Hepatocyte (in vitro differentiated cells): ENCODE data around the gene NCOA3.

ENCODE experiments used
- EZH2 ChIP-seq: fragments of 200-600 bp; sonication (generic); IDR thresholded peaks from 2 replicates; pipeline ENCODE4 v1.6.1; 2016; ENCODE audit warnings: antibody characterized with exemption, mild to moderate bottlenecking, borderline replicate concordance
- EZH2phosphoT487 ChIP-seq: fragments of 200-600 bp; sonication (generic); IDR thresholded peaks from one replicate; pipeline ENCODE4 v1.6.1; 2018; ENCODE audit warnings: antibody characterized with exemption, mild to moderate bottlenecking, low read depth, moderate library complexity; ENCODE audit not compliant: unreplicated experiment, severe bottlenecking
- TF ChIP-seq, protein P1 (sequence below): fragments of 200-600 bp; sonication (generic); IDR thresholded peaks from 2 replicates; pipeline ENCODE4 v1.5.1; 2016; ENCODE audit warnings: antibody characterized with exemption, mild to moderate bottlenecking; ENCODE audit not compliant: poor library complexity

DNA sequence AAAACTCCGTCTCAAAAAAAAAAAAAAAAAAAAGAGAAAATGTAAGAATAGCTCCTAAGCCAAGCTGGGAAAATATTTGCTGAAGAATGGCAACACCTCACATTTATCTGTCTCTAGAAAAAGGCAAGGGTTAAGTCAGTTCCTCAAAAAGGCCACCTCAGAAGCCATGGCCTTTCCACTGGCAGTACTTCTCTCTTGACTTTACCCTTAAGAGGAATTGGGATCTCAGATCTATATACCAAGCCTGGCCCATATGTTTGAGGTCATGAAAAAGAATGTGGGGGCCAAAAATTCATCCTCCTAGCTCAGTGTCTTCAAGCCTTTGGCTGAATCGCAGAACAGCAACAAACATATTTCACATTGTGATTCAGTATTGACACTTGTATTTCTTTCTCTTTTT is 10.9 kb upstream of the NCOA3 start:
- TF ChIP-seq EZH2phosphoT487 (no peak), EZH2 (no peak)
- TF ChIP-seq, protein P1, sequence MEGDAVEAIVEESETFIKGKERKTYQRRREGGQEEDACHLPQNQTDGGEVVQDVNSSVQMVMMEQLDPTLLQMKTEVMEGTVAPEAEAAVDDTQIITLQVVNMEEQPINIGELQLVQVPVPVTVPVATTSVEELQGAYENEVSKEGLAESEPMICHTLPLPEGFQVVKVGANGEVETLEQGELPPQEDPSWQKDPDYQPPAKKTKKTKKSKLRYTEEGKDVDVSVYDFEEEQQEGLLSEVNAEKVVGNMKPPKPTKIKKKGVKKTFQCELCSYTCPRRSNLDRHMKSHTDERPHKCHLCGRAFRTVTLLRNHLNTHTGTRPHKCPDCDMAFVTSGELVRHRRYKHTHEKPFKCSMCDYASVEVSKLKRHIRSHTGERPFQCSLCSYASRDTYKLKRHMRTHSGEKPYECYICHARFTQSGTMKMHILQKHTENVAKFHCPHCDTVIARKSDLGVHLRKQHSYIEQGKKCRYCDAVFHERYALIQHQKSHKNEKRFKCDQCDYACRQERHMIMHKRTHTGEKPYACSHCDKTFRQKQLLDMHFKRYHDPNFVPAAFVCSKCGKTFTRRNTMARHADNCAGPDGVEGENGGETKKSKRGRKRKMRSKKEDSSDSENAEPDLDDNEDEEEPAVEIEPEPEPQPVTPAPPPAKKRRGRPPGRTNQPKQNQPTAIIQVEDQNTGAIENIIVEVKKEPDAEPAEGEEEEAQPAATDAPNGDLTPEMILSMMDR = no peak
